HG02798 (cell line): ENCODE measurements around the gene TLCD3B.

ENCODE experiments used
- ATAC-seq: cut with Tn5 transposase; IDR thresholded peaks from one replicate; pipeline ENCODE4 v1.9.1; 2021; ENCODE audit warnings: mild to moderate bottlenecking; ENCODE audit not compliant: unreplicated experiment, poor library complexity

The TLCD3B gene

DNA sequence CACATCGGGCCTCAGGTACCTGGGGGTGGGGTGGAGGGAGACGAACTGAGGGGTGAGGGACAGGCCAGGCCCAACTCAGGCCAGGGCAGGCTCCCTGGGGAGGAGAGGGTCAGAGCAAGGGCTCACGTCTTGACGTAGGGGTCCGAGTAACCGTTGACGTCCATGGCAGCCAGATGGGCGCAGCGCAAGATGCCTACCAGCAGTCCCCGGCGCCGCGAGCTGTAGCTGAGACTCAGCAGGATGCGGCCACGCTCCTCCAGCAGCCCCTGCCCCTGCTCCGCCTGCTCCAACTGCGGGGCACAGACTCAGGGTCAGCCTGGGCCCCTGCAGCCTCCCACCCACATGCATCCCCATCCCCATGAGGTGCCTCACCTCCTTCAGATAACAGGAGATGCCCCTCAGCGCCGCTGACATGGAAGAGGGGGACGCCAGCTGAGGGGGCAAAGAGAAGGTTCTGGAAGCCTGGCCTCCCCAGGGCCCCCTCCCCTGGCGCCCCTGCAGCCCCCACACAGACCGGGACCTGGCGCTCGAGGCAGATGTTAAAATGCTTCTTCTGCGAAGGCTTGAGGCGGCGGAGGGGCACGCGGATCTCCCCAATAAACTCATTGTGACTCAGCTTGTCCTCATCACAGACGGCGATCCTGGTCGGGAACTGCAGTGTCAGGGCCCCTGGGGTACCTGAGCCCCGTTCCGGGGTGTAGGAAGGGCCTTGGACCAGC is 24.3 kb downstream of the TLCD3B start:
- ATAC-seq, result no peak

DNA sequence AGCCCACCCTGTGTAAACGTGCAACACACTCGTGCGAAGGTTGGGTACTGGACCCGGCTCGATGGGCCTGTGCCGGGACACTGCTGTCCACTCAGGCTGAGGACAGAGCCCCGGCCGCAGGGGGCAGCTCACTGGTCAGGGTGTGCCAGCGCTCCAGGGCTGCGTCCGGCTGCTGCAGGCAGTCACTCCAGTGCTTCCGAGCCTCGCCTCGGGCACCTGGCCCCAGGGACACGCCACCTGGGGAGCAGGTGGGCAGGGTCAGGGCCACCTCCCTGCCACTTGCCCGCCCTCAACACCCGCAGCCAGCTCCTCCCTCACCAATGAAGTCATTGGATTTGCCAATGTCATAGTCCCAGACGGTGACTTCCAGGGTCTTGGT is 25.0 kb downstream of the TLCD3B start:
- ATAC-seq, result no peak

DNA sequence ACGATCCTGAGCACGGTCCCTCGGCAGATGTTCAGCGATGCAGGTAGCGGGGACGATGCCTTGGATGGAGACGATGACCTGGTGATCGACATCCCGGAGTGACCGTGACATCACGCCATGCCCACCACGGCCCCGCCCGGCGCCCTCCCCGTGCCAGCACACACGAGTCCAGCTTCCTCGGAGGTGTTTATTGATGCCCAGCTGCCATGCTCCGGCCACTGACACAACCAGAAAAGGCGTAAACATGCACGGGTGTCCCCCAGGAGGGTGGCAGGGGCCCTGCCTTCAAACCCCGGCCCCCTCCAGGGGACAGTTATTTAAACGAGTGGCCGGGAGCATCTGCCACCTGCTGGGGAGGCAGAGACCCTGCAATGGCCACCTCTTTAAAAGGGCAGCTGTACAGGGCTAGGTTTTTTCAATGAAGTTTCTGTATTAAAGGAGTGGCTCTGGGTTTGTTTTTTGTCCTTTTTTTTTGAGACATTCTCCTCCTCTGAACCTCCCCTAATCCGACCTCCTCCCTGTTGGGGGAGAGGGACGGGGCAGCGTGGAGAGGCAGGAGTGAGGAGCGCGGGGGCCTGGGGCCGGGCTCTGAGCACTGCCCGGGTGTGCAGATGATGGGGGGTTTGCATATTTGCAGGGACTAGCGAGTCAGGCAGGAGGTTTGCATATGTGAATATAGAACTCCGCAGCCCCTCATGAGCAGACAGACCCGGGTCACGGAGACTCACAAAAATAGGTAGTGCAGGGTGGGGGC is 25.6 kb downstream of the TLCD3B start:
- ATAC-seq, result no peak

- no peak for ATAC-seq
These were observed 26.2 kb downstream of the TLCD3B start for GRCh38 chr16:30004811-30005242.

GRCh38 chr16:30004424-30004776 is 26.7 kb downstream of the TLCD3B start:
- no peak for ATAC-seq

- no peak for ATAC-seq
These were observed 27.2 kb downstream of the TLCD3B start for GRCh38 chr16:30003670-30004423.

- no peak for ATAC-seq
These were observed 28.3 kb downstream of the TLCD3B start for GRCh38 chr16:30002614-30003346.

- ATAC-seq, result no peak
These were observed 30.1 kb downstream of the TLCD3B start for GRCh38 chr16:30000735-30001631.

GRCh38 chr16:29999605-30000004 is 31.5 kb downstream of the TLCD3B start:
- ATAC-seq, result no peak

GRCh38 chr16:29996766-29997250 is 34.3 kb downstream of the TLCD3B start:
- ATAC-seq, result no peak

DNA sequence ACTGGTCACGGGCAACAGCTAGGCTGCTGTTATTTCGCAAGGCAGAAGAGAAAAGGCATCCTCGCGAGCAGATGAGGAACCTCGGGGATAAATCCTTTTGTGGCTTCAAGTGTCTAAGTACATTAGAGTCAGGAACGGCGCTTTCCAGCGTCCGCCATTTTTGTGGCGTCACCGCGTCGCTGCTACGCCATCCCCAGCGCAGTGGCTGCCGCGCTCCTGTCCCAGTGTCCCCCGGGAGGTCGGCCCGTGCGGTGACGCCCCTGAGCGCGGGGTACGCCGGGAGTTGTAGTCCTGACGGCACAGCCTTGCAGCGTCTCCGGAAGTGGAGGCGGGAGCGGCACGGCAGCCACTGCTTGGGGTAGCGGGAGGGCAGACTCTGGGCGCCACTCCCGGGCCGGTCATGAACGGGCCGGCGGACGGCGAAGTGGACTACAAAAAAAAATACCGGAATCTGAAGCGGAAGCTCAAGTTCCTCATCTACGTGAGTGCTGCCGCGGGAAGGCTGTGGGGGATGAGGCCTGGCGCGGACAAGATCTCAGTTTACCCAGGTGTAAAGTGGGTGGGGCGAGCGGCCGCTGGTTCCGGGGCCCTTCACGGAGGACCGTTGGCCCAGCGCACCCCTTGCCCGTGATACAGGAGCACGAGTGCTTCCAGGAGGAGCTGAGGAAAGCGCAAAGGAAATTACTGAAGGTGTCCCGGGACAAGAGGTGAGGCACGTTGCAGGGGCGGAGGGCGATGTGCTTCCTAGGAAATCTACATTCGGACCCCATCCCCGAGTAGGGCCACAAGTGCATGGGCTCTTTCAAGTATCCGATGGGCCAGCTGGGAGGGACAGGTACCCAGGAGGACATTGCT is 34.9 kb downstream of the TLCD3B start, which contains the start of gene INO80E:
TSS of gene INO80E (plus strand) at position 331 of the 855 bp plus-strand sequence. CDS start at position 401, 70 bp downstream.
- ATAC-seq, result peak; percentile 95

- peak; percentile 61 for ATAC-seq
These were observed 35.7 kb downstream of the TLCD3B start, which contains the start of gene HIRIP3 for GRCh38 chr16:29995324-29995910. Gene HIRIP3, minus strand, starts transcription at chr16:29995617. Its CDS starts 12 bp downstream, at chr16:29995605.

GRCh38 chr16:29994600-29995323 is 36.3 kb downstream of the TLCD3B start:
- ATAC-seq, result peak; percentile 39

- no peak for ATAC-seq
These were observed 37.0 kb downstream of the TLCD3B start for GRCh38 chr16:29993903-29994599.

GRCh38 chr16:29993191-29993902 is 37.7 kb downstream of the TLCD3B start:
- ATAC-seq, result no peak
